Measurements from ENCODE around the gene CFAP46. TPM values are rescaled to one million over a fixed set of nuclear protein-coding genes. Genes with fewer than 3 reads are reported as not detected.

Gene CFAP46
- total and polyA plus RNA-seq, 8 donors = 1.2 to 5.2 (median 3.5) TPM

GRCh38 chr10:132989476-132990415 lies 47.4 kb upstream of the CFAP46 start:
- DNase-seq (peak in 1 of 4 donors; percentile 53), ATAC-seq (no peak)
- no peaks in the 10 kb centered on the region for H3K36me3 ChIP-seq
- H3K4me3 ChIP-seq = no peak overlapping the region
- no peak overlapping the region for H3K27ac ChIP-seq
- H3K27me3 ChIP-seq = peaks cover 0 to 64% of the 10 kb centered on the region in 2 donors
- TF ChIP-seq CTCF (IDR thresholded peaks at IDR 0.05) = no peak
- intact Hi-C loops (cut with DNase I) = no loop called here
- no peaks in the 10 kb centered on the region for H3K9me3 ChIP-seq
- no peaks in the 10 kb centered on the region for H3K4me1 ChIP-seq

- ATAC-seq = no peak
- H3K36me3 ChIP-seq = no peaks in the 10 kb centered on the region
- no peak overlapping the region for H3K4me3 ChIP-seq
- DNase-seq = peak in 1 of 4 donors; percentile 24
- H3K9me3 ChIP-seq = no peaks in the 10 kb centered on the region
- intact Hi-C loops (cut with DNase I) = no loop called here
- TF ChIP-seq CTCF (IDR thresholded peaks at IDR 0.05) = no peak
- H3K27me3 ChIP-seq = peaks cover 0 to 64% of the 10 kb centered on the region in 2 donors
- H3K4me1 ChIP-seq = no peaks in the 10 kb centered on the region
- H3K27ac ChIP-seq = no peak overlapping the region
Observed at GRCh38 chr10:132988988-132989387, 46.6 kb upstream of the CFAP46 start.

GRCh38 chr10:132987671-132988571 lies 45.6 kb upstream of the CFAP46 start:
- no peak overlapping the region for H3K4me3 ChIP-seq
- H3K36me3 ChIP-seq = no peaks in the 10 kb centered on the region
- ATAC-seq (peak; percentile 57), DNase-seq (peak in 2 of 4 donors; percentile 59 to 75)
- H3K27me3 ChIP-seq = peaks cover 0 to 61% of the 10 kb centered on the region in 2 donors
- TF ChIP-seq CTCF (IDR thresholded peaks at IDR 0.05) = no peak
- no peak overlapping the region for H3K27ac ChIP-seq
- no peaks in the 10 kb centered on the region for H3K9me3 ChIP-seq
- intact Hi-C loops (cut with DNase I) = no loop called here
- H3K4me1 ChIP-seq = no peaks in the 10 kb centered on the region

- TF ChIP-seq CTCF (IDR thresholded peaks at IDR 0.05) = no peak
- intact Hi-C loops (cut with DNase I) = no loop called here
- H3K4me1 ChIP-seq = no peaks in the 10 kb centered on the region
- H3K27me3 ChIP-seq = peaks cover 0 to 60% of the 10 kb centered on the region in 2 donors
- no peaks in the 10 kb centered on the region for H3K36me3 ChIP-seq
- no peaks in the 10 kb centered on the region for H3K9me3 ChIP-seq
- H3K4me3 ChIP-seq = no peak overlapping the region
- H3K27ac ChIP-seq = no peak overlapping the region
- ATAC-seq (no peak), DNase-seq (no peak)
Observed at GRCh38 chr10:132986978-132987377, 44.6 kb upstream of the CFAP46 start.

GRCh38 chr10:132986576-132986975 lies 44.2 kb upstream of the CFAP46 start:
- no peak for TF ChIP-seq CTCF (IDR thresholded peaks at IDR 0.05)
- H3K36me3 ChIP-seq = no peaks in the 10 kb centered on the region
- intact Hi-C loops (cut with DNase I) = no loop called here
- no peak overlapping the region for H3K4me3 ChIP-seq
- DNase-seq = peak in 1 of 4 donors; percentile 76
- H3K9me3 ChIP-seq = no peaks in the 10 kb centered on the region
- H3K27me3 ChIP-seq = peaks cover 0 to 59% of the 10 kb centered on the region in 2 donors
- H3K4me1 ChIP-seq = no peaks in the 10 kb centered on the region
- no peak overlapping the region for H3K27ac ChIP-seq
- no peak for ATAC-seq

Measured in left lung (tissue), 10 donors.